ENCODE measurements around the gene KCNH8. TPM values are rescaled to one million over a fixed set of nuclear protein-coding genes. Genes with fewer than 3 reads are reported as not detected.

KCNH8 gene
- polyA plus RNA-seq, 1 donor from 2014 or later = 28.9 TPM

GRCh38 chr3:19346759-19347158 is 198.4 kb downstream of the KCNH8 start:
- Histone ChIP-seq H3K27me3 (ENCODE audit: insufficient read depth, low read depth, low read length) (no peaks in the 10 kb centered on the region), H3F3A (ENCODE audit: insufficient read depth, low read length, poor library complexity, severe bottlenecking) (no peaks in the 10 kb centered on the region), H3K4me3 (ENCODE audit: low read length) (no peak overlapping the region), H3K4me2 (ENCODE audit: low read length) (no peak overlapping the region), H3K36me3 (ENCODE audit: insufficient read depth, low read length) (no peaks in the 10 kb centered on the region), H2AFZ (ENCODE audit: low read depth, low read length) (no peak overlapping the region), H4K20me1 (ENCODE audit: insufficient read depth) (no peaks in the 10 kb centered on the region), H3K27ac (ENCODE audit: low read length) (no peak overlapping the region), H3K9me3 (ENCODE audit: low read length) (no peaks in the 10 kb centered on the region), H3K79me2 (replicated peaks; ENCODE audit: insufficient read depth, low read length) (no peaks in the 10 kb centered on the region), H3K9me2 (ENCODE audit: insufficient read depth, low read length) (no peaks in the 10 kb centered on the region), H3K9ac (ENCODE audit: low read length) (no peak overlapping the region)
- TF ChIP-seq CTCF (IDR thresholded peaks at IDR 0.05; ENCODE audit: poor library complexity, severe bottlenecking) (no peak), REST (IDR thresholded peaks at IDR 0.05; ENCODE audit: borderline replicate concordance) (no peak), POLR2AphosphoS5 (IDR thresholded peaks at IDR 0.05) (no peak)

DNA sequence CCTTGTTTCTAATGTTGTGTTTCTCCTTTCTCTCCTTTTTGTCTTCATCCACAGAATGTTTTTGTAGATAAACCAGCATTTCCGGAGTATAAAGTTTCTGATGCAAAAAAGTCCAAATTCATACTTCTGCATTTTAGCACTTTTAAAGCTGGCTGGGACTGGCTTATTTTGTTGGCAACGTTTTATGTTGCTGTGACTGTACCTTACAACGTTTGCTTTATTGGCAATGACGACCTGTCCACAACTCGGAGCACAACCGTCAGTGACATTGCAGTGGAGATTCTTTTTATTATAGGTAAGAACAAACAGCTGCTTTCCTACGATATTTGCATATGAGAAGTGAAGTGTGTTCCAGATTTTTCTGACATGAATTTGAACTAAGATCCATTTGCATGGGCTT is 199.4 kb downstream of the KCNH8 start:
- Histone ChIP-seq H3F3A (ENCODE audit: insufficient read depth, low read length, poor library complexity, severe bottlenecking) (no peaks in the 10 kb centered on the region), H3K9ac (ENCODE audit: low read length) (no peak overlapping the region), H2AFZ (ENCODE audit: low read depth, low read length) (no peak overlapping the region), H3K9me2 (ENCODE audit: insufficient read depth, low read length) (no peaks in the 10 kb centered on the region), H3K4me3 (ENCODE audit: low read length) (no peak overlapping the region), H3K4me2 (ENCODE audit: low read length) (no peak overlapping the region), H3K27ac (ENCODE audit: low read length) (no peak overlapping the region), H3K27me3 (ENCODE audit: insufficient read depth, low read depth, low read length) (no peaks in the 10 kb centered on the region), H3K36me3 (ENCODE audit: insufficient read depth, low read length) (no peaks in the 10 kb centered on the region), H4K20me1 (ENCODE audit: insufficient read depth) (no peaks in the 10 kb centered on the region), H3K79me2 (replicated peaks; ENCODE audit: insufficient read depth, low read length) (no peaks in the 10 kb centered on the region), H3K9me3 (ENCODE audit: low read length) (no peaks in the 10 kb centered on the region)
- TF ChIP-seq REST (IDR thresholded peaks at IDR 0.05; ENCODE audit: borderline replicate concordance) = no peak
- TF ChIP-seq TAF1 (IDR thresholded peaks at IDR 0.05; ENCODE audit: low read depth) = no peak
- TF ChIP-seq EP300 (conservative IDR thresholded peaks at IDR 0.05; ENCODE audit: poor library complexity, severe bottlenecking) = no peak
- no peak for TF ChIP-seq SMC3 (conservative IDR thresholded peaks at IDR 0.05; ENCODE audit: poor library complexity)
- TF ChIP-seq CTCF (IDR thresholded peaks at IDR 0.05; ENCODE audit: poor library complexity, severe bottlenecking) = no peak
